Hematopoietic multipotent progenitor cell treated with erythropoietin and hydrocortisone succinate and interleukin-3 and kit ligand, for 8 days (in vitro differentiated cells): ENCODE data around the gene FLT3.

Experiments
- DNase-seq: peaks from one replicate; pipeline ENCODE4 v3.0.0-alpha.2; 2015

FLT3 gene

GRCh38 chr13:27956576-27957300, 143.6 kb downstream of the FLT3 start:
- no peak for DNase-seq

- DNase-seq = no peak
Measured at GRCh38 chr13:27955014-27955591, 145.3 kb downstream of the FLT3 start.

GRCh38 chr13:27954406-27954851, 145.9 kb downstream of the FLT3 start:
- DNase-seq = no peak

- DNase-seq = peak; percentile 63
Measured at GRCh38 chr13:27953676-27954405, 146.5 kb downstream of the FLT3 start.
